HG03521 (cell line): ENCODE measurements around the gene TMEM60.
"Not testable (repeated sequence)": the region's sequence is repeated elsewhere in the genome, so short reads cannot be mapped to it uniquely, and the experiment has no call there.

Experiments
- ATAC-seq: cut with Tn5 transposase; IDR thresholded peaks from one replicate; pipeline ENCODE4 v1.9.1; 2021; ENCODE audit warnings: mild to moderate bottlenecking, moderate library complexity; ENCODE audit not compliant: unreplicated experiment

The TMEM60 gene

GRCh38 chr7:77812290-77812685 is 14.1 kb upstream of the TMEM60 start:
- ATAC-seq: no peak

- ATAC-seq: no peak
Measured at GRCh38 chr7:77811516-77812289, 13.5 kb upstream of the TMEM60 start.

GRCh38 chr7:77808517-77808916 is 10.3 kb upstream of the TMEM60 start:
- no peak for ATAC-seq

DNA sequence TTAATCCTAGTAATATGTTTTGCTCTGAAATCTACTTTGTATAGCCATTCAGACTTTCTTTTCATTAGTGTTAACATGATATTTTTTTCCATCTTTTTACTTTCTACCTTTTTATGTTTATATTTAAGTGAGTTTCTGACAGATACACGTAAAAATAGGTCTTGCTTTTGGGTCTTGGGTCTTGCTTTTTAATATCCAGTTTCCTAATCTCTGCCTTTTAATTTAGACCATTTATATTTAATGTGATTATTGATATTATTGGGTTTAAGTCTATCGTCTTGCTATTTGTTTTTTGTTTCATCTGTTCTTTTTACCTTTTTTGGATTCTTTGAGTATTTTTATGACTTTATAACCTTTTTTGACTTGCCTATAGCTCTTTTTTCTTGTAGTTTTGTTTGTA is 8.2 kb upstream of the TMEM60 start:
- no peak for ATAC-seq

DNA sequence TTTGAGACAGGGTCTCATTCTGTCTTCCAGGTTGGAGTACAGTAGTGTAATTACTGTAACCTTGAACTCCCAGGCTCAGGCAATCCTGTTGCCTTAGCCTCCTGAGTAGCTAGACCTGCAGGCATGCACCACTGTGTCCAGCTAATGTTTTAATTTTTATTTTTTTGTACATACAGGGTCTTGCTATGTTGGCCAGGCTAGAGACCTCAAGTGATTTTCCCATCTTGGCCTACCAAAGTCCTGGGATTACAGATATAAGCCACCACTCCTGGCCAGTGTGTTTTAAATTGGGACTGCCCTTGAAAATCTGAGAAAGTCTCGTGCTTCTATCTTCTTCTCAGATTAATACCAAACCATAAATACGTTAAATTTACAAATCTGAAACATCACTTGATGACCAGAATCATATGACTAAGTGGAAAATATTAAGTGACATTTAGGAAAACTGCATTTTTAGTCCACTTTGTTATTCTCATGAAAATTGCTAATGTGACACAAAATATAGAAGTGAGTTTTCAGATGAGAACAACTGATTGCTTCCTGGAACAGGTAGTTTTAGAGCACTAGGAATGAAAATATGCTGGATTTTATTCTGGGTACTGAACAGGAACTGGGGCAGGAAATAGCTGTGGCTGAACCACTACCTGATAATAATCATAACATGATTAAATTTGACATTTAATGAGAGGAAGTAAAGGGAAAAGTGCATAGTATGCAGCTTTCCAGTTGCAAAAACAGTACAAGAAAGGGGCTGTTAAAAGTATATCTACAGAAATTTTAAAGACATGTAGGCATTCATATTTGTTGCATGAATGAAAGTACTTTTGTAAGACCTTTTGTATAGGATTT is 4.5 kb upstream of the TMEM60 start:
- no peak for ATAC-seq

GRCh38 chr7:77800730-77801129 is 2.5 kb upstream of the TMEM60 start:
- no peak for ATAC-seq

GRCh38 chr7:77800158-77800557 is 1.9 kb upstream of the TMEM60 start:
- no peak for ATAC-seq

DNA sequence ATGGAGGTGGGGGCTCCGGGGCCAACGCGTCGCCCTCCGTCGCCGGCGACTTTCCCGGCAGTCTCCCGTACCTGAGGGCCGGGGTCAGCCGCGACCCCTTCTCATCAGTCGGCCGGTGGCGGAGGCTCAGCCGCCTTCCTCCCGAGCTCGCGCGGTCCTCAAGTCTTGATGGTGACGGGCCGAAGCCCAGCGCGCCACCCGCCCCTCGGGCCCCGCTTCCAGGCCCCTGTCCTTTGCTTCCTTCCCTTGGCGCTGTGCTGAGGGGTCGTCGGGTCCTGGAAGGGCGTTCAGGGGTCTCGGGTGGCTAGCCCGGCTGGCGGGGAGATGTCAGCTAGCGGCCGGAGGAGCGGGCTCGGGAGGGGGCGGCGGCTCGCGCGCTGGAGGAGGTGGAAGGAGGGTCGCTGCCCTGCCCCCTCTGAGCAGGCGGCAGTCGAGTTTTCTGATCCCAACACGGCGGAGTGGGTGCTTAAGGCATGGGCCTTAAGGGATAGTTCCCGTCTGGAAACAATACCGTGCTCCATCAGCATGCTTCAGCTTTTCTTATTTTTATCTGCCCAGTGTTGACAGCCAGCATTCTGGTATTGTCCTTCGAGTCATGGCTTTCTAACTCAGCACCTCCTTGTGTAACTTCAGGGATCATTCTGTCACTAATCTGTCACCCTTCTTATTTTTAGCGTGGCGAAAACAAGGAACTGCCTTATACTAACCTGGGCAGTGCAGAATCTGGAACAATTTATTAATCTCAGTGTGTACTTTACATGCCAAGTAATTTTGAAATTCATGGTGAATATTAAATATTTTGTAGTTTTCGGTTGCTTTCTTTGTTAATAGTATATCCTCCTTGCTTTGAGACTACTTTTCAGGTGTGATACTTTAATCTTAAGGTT is 1.1 kb upstream of the TMEM60 start:
- no peak for ATAC-seq

- ATAC-seq: peak; percentile 27
Measured at GRCh38 chr7:77797734-77798393, 370 bp downstream of the TMEM60 start.

GRCh38 chr7:77796960-77797359 is 1.3 kb downstream of the TMEM60 start:
- ATAC-seq: no peak

DNA sequence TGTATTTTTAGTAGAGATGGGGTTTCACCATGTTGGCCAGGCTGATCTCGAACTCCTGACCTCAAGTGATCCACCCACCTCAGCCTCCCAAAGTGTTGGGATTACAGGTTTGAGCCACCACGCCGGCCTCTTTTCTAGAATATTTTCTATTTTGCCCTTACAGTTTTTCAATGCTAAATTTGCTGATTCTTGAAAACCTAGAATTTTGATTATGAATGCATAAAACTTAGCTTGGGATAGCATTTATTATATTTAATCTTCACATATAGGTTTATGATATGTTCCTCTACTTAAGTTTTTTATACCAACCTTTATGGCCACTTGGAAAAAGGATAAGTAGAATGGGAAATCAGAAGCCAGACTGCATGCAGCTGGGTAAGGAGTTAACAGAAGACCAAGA is 2.1 kb downstream of the TMEM60 start:
- ATAC-seq: no peak

GRCh38 chr7:77794000-77794399 is 4.2 kb downstream of the TMEM60 start:
- no peak for ATAC-seq

DNA sequence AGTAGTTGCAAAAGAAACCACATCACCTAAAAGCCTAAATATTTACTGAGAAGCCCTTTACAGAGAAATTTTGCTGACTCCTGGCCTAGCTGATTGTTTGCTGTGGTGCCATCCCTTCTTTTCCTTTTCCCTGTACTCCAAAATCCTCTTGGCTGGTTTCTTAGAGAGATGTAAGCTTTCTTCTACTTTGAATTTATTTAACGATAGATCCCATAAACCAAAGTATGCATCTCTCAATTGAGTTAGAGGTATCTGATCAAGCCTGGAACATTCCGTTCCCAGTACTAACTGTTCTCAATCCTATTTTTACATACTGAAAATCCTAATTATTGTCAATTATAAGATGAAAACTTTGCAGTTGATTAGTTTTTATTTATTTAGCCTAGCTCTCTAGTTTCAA is 6.3 kb downstream of the TMEM60 start:
- no peak for ATAC-seq

DNA sequence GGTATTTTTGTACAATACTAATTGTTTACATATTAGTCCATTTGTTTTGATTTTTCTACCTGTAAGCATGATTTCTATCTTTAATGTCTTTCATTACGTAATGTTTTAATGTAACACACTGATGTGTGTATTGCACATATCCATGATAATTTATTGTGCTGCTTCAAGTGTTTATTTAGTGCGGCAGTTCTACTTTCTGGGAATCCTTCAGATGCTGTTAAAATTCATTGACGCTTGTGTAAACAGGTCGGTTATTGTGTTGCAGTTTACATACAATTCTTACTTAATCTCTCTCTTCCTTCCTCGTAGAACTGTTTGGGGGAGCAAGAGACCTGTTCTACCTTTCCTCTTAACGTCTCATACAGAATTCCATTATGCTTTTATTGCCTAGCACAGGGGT is 6.9 kb downstream of the TMEM60 start:
- ATAC-seq: no peak

DNA sequence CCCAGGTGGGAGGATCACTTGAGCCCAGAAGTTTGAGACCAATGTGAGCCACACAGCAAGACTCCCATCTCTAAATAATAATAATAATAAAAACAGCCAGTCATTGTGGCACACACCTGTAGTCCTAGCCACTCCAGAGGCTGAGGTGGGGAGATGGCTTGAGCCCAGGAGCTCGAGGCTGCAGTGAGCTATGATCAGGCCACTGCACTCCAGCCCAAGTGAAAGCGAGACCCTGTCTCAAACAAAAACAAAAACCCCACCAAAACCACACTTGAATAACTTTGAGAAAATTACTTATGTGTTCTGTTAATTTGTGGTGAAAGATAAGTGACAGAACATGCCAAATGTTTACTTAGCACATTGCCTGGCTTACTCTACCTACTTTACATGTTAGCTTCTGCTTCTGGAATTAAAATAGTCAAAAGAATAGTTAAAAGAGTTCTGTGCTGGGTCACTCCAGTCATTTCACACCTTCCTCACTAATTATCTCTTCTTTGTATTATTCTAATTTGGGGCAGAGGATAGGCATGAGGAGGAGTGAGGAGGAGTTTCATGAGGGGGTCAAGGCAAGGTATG is 9.8 kb downstream of the TMEM60 start:
- no peak for ATAC-seq

DNA sequence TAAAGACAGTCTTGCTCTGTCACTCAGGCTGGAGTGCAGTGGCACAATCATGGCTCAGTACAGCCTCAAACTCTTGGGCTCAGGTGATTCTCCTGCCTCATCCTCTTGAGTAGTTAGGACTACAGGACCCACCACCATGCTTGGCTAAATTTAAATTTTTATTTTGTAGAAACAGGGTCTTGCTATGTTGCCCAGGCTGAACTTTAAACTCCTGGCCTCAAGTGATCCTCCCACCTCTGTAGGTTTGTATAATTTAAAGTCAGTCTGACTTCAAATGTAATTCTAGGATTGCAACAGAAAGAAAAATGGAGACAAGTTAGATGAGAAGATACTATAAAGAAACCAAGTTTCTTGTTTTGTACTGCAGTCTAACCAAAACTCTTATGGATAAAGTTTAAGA is 11.5 kb downstream of the TMEM60 start:
- ATAC-seq: no peak

DNA sequence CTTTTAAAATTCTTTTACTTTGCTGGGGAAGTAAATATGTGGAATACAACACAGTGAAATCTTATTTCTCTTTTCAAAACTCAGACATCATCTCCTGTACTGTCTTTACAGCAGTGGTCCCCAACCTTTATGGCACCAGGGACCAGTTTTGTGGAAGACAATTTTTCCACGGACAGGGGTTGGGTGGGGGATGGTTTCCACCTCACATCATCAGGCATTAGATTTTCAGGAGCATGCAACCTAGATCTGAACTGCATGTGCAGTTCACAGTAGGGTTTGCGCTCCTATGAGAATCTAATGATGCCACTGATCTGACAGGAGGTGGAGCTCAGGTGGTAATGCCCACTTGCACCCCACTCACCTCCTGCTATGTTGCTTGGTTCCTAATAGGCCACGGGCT is 12.2 kb downstream of the TMEM60 start:
- no peak for ATAC-seq

GRCh38 chr7:77784426-77784825 is 13.8 kb downstream of the TMEM60 start:
- ATAC-seq: not testable (repeated sequence)

- no peak for ATAC-seq
Measured at GRCh38 chr7:77783545-77783944, 14.7 kb downstream of the TMEM60 start.

DNA sequence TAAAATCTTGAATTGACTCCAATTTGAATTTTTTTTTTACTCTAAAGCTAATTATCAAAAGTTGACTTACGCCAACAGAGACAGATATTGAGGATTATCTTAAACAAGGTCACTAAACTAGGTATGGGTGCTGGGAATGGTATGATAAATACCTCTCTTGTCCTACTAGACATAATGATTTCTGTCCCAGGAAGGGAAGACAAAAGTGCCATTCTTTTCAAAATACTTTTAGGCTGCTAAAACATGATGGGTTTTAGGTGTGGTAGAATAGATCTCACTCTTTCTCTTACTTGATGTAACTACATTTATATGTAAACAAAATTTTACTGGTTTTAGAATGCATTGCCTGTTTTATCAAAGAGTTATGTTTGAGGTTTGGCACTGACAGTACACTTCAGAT is 15.1 kb downstream of the TMEM60 start:
- ATAC-seq: no peak
